HepG2 (cell line): ENCODE results near the gene TCEAL3. TPM values are rescaled to one million over a fixed set of nuclear protein-coding genes. Genes with fewer than 3 reads are reported as not detected.
A peak's percentile ranks its signal among the peaks of the same experiment; 100 is the strongest.

ENCODE experiments used
- KDM4B ChIP-seq: sonication (generic); formaldehyde crosslinking; IDR thresholded peaks from 2 replicates; pipeline ENCODE4 v1.4.0; 2020; ENCODE audit warnings: missing genetic modification reagents
- MYC ChIP-seq: sonication (generic); formaldehyde crosslinking; IDR thresholded peaks from 2 replicates; pipeline ENCODE4 v1.9.0; 2021; ENCODE audit warnings: missing genetic modification reagents, borderline replicate concordance
- MYNN ChIP-seq: sonication (generic); formaldehyde crosslinking; IDR thresholded peaks from 2 replicates; pipeline ENCODE4 v1.4.0; 2020; ENCODE audit warnings: mild to moderate bottlenecking, low read depth, missing genetic modification reagents
- POLR2G ChIP-seq: fragments of 200-400 bp; formaldehyde crosslinking; IDR thresholded peaks from 2 replicates; pipeline ENCODE4 v1.6.1; 2018; ENCODE audit warnings: mild to moderate bottlenecking, low read depth, low read length, moderate library complexity
- RFXANK ChIP-seq: IDR thresholded peaks from 2 replicates; pipeline ENCODE4 v1.6.1; 2016
- SP140L ChIP-seq: sonication (generic); formaldehyde crosslinking; IDR thresholded peaks from 2 replicates; pipeline ENCODE4 v1.4.0; 2020; ENCODE audit warnings: missing genetic modification reagents, borderline replicate concordance
- SP2 ChIP-seq: sonication (generic); formaldehyde crosslinking; IDR thresholded peaks from 2 replicates; pipeline ENCODE4 v1.5.1; 2020; ENCODE audit warnings: mild to moderate bottlenecking, missing genetic modification reagents
- ZBTB21 ChIP-seq: sonication (generic); formaldehyde crosslinking; IDR thresholded peaks from 2 replicates; pipeline ENCODE4 v1.4.0; 2020; ENCODE audit warnings: missing genetic modification reagents
- ZFX ChIP-seq: sonication (generic); formaldehyde crosslinking; IDR thresholded peaks from 2 replicates; pipeline ENCODE4 v1.4.0; 2020; ENCODE audit warnings: mild to moderate bottlenecking, low read depth, missing genetic modification reagents, moderate library complexity
- ZFY ChIP-seq: sonication (generic); formaldehyde crosslinking; IDR thresholded peaks from 2 replicates; pipeline ENCODE4 v1.4.0; 2020; ENCODE audit warnings: missing genetic modification reagents
- polyA plus RNA-seq, 8 experiments: library from polyadenylated mRNA; depleted of rRNA in 3 of 8; stranded (reverse) in 7 of 8; unstranded in 1 of 8; fragments of >200 nt; fragmentation: Illumina TruSeq in 4 of 8; extraction: Trizol in 4 of 8; gene quantifications; 2 replicates each; pipeline versions ENCODE4 v1.2.1 to v1.2.3, GENCODE V29; 2011 to 2016; ENCODE audit warnings: low read depth in 4 of 8, missing spikeins in 1 of 8, mixed read lengths in 1 of 8; ENCODE audit not compliant: insufficient read depth in 1 of 8
- total RNA-seq, 5 experiments: library from RNA; depleted of rRNA; stranded (reverse); fragments of >200 nt; fragmentation: Illumina TruSeq; extraction: Trizol; gene quantifications; 2 replicates each; pipeline ENCODE4 v1.2.3, GENCODE V29; 2016; ENCODE audit warnings: low read depth in 1 of 5
- TF ChIP-seq, protein P1 (sequence below): sonication (generic); formaldehyde crosslinking; IDR thresholded peaks from 2 replicates; pipeline ENCODE4 v1.4.0; 2020; ENCODE audit warnings: missing genetic modification reagents, borderline replicate concordance
- TF ChIP-seq, protein P2 (sequence below): sonication (generic); formaldehyde crosslinking; IDR thresholded peaks from 2 replicates; pipeline ENCODE4 v1.5.0; 2020; ENCODE audit warnings: mild to moderate bottlenecking, missing genetic modification reagents, borderline replicate concordance
- TF ChIP-seq, protein P3 (sequence below): sonication (generic); formaldehyde crosslinking; IDR thresholded peaks from 2 replicates; pipeline ENCODE4 v1.4.0; 2020; ENCODE audit warnings: missing genetic modification reagents
- TF ChIP-seq, protein P4 (sequence below): sonication (generic); formaldehyde crosslinking; IDR thresholded peaks from 2 replicates; pipeline ENCODE4 v1.5.1; 2020; ENCODE audit warnings: mild to moderate bottlenecking, missing genetic modification reagents, moderate library complexity

Gene TCEAL3
- total and polyA plus RNA-seq, 2 of the 13 experiments (the other 11 are each of a cell fraction or from before 2014, with no cell fraction given): 0.09 to 0.12 TPM

DNA sequence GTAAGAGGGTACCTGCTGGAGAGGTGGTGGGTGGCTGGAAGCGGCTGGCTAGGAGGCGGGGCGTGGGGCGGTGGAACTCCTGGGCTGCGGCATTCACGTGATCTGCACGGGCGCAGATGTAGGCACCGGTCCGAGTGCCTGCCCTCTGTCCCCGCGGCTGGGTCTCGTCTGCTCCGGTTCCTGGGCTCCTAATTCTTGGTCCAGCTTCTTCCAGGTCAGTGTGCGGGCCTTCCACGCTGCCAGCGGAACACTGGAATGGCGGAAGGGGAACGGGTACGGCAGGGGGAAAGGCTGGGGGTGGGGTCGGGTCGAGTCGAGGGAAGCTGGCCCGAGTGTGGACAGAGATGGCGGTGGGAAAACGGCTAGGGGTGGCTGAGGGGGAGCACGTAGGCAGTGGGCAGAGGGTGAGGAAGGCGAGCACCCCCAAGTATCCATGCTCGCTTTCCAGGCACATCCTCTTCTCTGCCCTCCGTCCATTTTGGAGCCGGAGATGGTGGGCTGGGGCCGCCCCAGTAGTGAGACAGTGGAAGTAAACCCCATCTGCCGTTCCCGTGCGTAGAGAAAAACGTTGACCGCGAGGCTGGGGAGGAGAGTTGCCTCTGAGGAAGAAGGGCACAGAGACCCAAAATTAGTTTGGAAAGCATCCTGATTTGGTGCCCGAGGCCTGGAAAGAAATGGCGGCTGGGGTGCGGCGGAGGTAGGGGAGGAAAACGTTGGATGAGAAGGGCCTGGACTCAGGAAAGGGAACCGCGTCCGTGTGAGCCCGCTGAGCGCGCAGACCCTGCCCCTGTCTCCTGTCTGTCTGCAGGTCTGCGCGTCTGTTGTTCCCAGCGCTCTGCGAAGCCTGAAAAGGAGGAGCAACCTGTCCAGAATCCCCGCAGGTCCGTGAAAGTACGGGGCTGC, 22.1 kb upstream of the TCEAL3 start, which contains the start of gene TCEAL4 (continued):
- no peak for TF ChIP-seq MYNN
- TF ChIP-seq KDM4B (CRISPR knock-in tag): no peak
- TF ChIP-seq ZFY (CRISPR knock-in tag): peak; percentile 54
- peak; percentile 70 for TF ChIP-seq ZFX (CRISPR knock-in tag)
- TF ChIP-seq MYC (CRISPR knock-in tag): peak; percentile 25; the same call in 1 of the 2 replicates
- TF ChIP-seq RFXANK: no peak
- TF ChIP-seq, protein P1, sequence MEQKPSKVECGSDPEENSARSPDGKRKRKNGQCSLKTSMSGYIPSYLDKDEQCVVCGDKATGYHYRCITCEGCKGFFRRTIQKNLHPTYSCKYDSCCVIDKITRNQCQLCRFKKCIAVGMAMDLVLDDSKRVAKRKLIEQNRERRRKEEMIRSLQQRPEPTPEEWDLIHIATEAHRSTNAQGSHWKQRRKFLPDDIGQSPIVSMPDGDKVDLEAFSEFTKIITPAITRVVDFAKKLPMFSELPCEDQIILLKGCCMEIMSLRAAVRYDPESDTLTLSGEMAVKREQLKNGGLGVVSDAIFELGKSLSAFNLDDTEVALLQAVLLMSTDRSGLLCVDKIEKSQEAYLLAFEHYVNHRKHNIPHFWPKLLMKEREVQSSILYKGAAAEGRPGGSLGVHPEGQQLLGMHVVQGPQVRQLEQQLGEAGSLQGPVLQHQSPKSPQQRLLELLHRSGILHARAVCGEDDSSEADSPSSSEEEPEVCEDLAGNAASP (CRISPR knock-in tag): no peak
- TF ChIP-seq, protein P2, sequence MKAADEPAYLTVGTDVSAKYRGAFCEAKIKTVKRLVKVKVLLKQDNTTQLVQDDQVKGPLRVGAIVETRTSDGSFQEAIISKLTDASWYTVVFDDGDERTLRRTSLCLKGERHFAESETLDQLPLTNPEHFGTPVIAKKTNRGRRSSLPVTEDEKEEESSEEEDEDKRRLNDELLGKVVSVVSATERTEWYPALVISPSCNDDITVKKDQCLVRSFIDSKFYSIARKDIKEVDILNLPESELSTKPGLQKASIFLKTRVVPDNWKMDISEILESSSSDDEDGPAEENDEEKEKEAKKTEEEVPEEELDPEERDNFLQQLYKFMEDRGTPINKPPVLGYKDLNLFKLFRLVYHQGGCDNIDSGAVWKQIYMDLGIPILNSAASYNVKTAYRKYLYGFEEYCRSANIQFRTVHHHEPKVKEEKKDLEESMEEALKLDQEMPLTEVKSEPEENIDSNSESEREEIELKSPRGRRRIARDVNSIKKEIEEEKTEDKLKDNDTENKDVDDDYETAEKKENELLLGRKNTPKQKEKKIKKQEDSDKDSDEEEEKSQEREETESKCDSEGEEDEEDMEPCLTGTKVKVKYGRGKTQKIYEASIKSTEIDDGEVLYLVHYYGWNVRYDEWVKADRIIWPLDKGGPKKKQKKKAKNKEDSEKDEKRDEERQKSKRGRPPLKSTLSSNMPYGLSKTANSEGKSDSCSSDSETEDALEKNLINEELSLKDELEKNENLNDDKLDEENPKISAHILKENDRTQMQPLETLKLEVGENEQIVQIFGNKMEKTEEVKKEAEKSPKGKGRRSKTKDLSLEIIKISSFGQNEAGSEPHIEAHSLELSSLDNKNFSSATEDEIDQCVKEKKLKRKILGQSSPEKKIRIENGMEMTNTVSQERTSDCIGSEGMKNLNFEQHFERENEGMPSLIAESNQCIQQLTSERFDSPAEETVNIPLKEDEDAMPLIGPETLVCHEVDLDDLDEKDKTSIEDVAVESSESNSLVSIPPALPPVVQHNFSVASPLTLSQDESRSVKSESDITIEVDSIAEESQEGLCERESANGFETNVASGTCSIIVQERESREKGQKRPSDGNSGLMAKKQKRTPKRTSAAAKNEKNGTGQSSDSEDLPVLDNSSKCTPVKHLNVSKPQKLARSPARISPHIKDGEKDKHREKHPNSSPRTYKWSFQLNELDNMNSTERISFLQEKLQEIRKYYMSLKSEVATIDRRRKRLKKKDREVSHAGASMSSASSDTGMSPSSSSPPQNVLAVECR (CRISPR knock-in tag): peak; percentile 22; the same call in 1 of the 2 replicates
- TF ChIP-seq SP2 (CRISPR knock-in tag): 0 out of 2 replicates have a peak, but pooled peaks have one; percentile 19
- TF ChIP-seq, protein P3, sequence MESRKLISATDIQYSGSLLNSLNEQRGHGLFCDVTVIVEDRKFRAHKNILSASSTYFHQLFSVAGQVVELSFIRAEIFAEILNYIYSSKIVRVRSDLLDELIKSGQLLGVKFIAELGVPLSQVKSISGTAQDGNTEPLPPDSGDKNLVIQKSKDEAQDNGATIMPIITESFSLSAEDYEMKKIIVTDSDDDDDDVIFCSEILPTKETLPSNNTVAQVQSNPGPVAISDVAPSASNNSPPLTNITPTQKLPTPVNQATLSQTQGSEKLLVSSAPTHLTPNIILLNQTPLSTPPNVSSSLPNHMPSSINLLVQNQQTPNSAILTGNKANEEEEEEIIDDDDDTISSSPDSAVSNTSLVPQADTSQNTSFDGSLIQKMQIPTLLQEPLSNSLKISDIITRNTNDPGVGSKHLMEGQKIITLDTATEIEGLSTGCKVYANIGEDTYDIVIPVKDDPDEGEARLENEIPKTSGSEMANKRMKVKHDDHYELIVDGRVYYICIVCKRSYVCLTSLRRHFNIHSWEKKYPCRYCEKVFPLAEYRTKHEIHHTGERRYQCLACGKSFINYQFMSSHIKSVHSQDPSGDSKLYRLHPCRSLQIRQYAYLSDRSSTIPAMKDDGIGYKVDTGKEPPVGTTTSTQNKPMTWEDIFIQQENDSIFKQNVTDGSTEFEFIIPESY (CRISPR knock-in tag): no peak
- no peak for TF ChIP-seq ZBTB21 (CRISPR knock-in tag)
- 0 out of 2 replicates have a peak, but pooled peaks have one; percentile 39 for TF ChIP-seq POLR2G
- no peak for TF ChIP-seq SP140L (CRISPR knock-in tag)
- TF ChIP-seq, protein P4, sequence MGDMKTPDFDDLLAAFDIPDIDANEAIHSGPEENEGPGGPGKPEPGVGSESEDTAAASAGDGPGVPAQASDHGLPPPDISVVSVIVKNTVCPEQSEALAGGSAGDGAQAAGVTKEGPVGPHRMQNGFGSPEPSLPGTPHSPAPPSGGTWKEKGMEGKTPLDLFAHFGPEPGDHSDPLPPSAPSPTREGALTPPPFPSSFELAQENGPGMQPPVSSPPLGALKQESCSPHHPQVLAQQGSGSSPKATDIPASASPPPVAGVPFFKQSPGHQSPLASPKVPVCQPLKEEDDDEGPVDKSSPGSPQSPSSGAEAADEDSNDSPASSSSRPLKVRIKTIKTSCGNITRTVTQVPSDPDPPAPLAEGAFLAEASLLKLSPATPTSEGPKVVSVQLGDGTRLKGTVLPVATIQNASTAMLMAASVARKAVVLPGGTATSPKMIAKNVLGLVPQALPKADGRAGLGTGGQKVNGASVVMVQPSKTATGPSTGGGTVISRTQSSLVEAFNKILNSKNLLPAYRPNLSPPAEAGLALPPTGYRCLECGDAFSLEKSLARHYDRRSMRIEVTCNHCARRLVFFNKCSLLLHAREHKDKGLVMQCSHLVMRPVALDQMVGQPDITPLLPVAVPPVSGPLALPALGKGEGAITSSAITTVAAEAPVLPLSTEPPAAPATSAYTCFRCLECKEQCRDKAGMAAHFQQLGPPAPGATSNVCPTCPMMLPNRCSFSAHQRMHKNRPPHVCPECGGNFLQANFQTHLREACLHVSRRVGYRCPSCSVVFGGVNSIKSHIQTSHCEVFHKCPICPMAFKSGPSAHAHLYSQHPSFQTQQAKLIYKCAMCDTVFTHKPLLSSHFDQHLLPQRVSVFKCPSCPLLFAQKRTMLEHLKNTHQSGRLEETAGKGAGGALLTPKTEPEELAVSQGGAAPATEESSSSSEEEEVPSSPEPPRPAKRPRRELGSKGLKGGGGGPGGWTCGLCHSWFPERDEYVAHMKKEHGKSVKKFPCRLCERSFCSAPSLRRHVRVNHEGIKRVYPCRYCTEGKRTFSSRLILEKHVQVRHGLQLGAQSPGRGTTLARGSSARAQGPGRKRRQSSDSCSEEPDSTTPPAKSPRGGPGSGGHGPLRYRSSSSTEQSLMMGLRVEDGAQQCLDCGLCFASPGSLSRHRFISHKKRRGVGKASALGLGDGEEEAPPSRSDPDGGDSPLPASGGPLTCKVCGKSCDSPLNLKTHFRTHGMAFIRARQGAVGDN: peak; percentile 52
